ENCODE results near the gene TANC1. TPM values are rescaled to one million over a fixed set of nuclear protein-coding genes. Genes with fewer than 3 reads are reported as not detected.

TANC1 gene
- total RNA-seq, 1 experiment from 2014 or later: 12.4 TPM

DNA sequence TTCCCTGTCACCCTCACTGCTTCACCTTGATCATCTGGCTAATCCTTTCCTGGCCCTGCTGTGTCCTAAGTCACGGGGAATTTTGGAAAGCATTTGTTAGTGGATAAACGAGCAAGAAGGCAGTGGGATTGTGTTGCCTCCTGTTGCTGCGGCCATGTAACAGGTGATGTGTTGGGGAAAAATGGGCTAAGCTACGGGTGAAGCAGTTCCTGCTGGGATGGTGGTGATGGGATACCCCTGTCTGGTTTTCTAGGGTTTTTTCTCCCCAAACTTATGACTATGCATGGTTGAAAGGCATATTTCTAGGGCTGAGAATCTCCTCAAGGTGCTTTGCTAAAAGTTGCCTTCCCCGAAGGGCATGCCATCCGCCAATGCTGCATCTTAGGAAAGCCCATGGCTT is 249.9 kb downstream of the TANC1 start:
- DNase-seq (ENCODE audit: low read depth): no peak

DNA sequence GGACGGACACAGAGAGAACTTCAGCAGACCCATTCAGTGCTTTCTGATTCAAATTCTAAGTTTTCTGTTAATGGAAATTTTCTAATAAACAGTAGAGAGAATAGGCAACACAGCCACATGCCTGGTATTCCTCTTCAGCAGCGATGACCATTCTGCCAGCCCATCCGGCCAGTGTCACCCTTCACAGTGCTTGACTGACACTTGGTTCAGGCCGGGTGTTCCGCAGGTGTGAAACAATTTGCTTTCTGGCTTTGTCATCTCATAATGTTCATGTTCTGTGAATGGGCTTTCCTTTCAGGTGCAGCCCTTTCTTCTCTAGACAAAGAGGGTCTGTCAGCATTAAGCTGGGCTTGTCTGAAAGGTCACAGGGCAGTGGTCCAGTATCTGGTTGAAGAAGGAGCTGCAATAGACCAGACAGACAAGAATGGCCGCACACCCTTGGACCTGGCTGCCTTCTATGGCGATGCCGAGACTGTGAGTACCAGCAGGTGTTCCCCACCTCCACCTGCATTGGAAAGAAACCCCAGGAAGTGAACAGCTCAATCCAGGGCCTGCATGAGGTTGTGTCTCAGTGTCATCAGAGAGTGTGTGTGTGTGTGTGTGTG is 251.1 kb downstream of the TANC1 start:
- no peak for DNase-seq (ENCODE audit: low read depth)

DNA sequence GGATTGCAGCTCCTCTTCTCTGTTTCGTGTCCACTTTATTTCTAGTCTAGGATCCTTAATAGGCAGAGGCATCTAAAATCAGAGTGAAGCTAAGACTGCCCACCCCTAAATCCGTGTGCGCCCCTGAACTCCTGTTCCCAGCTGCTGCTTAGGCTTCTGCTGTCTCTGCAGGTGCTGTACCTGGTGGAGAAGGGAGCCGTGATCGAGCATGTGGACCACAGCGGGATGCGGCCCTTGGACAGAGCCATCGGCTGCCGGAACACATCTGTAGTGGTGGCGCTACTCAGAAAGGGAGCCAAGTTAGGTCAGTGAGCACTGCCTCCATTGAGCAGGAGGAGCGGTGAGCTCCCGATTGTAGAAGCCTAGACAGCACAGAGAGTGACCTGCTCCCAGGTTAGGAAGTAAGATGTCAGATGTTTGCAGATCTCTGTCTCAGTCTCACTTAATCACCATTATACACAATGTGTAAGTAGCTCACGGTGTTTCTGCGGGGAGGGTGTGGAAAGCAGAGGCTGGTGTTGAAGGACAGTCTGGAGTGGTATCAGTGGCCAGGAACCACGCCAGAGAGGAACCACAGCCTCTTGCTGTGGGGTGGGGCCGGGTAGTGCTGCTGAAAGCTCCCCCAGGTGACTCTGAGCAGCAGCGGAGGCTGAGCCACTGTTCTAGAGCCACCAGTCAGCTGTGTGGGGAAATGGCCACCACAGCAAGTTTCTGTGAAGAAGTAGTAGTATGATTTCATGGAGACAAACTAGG is 255.8 kb downstream of the TANC1 start:
- no peak for DNase-seq (ENCODE audit: low read depth)

DNA sequence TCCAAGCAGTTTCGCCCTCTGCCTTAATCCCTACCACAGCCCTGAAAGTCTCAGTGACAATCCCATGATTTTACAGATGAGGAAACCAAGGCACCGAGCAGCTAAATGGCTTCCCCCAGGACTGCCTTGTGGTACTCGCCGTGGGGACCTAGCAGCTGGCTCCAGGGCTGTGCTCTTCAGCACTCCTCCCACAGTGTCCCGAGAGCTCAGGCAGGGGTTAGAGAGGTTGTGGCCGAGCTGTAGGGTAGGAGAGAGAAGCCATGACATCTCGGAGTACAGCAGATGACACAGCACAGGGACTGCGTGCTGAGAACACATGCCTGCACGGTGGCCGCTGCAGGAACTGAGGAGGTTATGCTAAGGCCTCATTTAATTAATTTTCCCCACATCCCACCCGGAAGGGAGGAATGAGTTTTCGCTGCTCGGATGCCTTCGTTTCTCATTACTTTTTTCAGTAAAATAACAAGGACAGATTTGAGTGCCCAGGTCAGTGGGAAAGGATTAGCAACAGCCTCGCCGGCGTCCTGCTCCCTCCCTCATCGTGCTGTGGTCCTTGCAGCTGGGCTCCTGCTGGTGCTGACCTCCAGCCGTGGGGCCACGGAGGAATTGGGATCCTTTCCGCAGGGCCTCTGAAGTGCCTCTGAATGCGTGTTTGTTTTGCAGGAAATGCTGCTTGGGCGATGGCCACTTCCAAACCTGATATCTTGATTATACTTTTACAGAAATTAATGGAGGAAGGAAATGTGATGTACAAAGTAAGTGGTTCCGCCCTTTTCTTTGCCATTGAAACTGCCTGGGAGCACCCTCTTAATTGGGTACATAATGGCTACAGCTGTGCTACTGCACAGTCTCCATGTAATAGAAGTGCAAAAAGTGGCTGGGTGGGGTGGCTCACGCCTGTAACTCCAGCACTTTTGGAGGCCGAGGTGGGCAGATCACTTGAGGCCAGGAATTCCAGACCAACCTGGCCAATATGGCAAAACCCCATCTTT is 256.9 kb downstream of the TANC1 start:
- DNase-seq (ENCODE audit: low read depth): no peak

DNA sequence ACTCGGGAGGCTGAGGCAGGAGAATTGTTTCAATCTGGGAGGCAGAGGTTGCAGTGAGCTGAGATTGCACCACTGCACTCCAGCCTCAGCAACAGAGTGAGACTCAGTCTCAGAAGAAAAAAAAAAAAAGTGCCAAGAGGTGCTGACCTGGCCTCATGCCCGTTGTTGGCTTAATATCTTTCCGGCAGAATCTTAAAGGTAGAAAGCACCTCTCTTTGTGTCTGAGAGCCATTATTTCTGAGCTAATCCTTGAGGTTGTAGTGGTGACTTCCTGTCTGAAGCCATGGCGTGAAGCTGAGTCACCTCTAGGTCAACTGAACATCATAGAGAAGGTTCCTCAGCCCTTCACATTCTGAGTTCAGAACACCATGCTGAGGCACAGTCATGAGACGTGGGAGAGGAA is 257.6 kb downstream of the TANC1 start:
- DNase-seq (ENCODE audit: low read depth): peak; percentile 36

DNA sequence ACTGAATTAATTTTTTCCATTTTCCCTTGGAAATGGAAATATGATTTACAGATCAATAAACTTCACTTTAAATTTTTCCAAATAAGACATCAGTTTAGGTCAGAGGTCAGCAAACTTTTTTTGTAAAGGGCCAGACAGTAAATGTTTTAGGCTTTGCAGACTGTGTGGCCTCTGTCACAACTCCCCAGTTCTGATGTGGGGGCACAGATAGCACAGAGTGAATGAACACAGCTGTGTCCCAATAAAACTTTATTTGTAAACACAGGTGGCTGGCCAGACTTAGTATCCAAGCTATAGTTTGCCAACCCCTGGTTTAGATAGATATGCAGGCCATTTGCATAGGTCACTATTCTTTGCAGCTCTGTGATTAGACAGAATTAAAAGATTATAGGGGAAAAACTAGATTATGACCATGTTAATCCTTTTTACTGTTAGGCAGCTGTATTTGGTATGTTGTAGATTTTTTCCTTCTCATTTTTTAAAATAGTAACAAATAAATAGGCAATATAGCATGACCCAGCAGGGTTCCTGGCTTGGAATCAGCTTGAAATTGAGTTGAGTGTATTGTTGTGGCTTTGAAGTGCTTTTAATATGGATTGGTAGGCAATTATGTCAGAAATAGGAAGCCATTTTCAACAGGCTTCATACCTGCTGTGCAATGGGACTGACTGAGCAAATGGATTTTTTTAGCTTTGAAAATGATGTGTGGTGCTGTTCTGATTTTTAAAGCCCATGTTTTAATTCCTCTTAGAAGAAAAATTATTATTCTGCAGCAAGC is 258.4 kb downstream of the TANC1 start:
- no peak for DNase-seq (ENCODE audit: low read depth)

DNA sequence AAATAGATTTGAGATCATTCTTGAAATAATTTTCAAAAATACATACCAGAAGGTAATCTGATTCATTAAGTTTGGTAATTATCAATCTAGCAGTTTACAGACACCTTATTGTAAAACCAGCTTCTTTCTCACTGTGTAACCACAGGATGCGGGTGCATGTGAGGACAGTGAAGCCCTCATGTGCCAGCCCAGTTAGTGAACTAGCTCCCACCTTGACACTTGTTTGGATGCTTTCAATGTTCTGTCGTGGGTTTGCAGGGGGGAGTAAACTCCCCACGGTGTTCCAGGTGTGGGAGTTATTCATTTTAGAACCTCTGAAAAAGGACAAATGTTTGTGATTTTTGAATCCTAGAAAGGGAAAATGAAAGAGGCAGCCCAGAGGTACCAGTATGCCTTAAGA is 259.0 kb downstream of the TANC1 start:
- no peak for DNase-seq (ENCODE audit: low read depth)

DNA sequence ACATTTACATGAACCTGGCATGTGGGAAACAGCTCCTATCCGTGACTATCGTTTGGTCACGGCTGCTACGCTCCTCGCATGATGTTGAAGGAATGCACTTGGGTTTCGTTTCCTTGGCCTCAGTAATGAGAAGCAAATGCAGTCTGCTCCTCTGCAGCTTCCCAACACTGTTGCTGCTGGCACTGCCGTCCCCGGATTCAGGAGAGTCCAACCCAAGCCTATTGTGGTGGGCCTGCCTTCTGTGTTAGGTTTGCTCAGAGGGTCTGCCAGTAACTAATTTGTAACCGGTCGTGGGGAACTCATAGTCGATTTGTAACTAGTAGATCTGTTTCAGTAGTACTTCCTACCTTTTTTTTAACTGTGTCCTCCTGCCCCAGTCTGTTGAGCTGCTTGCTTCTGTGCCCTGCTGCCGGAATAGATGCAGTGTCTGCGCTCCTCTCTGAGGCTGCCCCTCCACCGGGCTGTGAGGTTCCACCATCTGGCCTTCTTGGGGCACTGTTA is 259.7 kb downstream of the TANC1 start:
- no peak for DNase-seq (ENCODE audit: low read depth)

DNA sequence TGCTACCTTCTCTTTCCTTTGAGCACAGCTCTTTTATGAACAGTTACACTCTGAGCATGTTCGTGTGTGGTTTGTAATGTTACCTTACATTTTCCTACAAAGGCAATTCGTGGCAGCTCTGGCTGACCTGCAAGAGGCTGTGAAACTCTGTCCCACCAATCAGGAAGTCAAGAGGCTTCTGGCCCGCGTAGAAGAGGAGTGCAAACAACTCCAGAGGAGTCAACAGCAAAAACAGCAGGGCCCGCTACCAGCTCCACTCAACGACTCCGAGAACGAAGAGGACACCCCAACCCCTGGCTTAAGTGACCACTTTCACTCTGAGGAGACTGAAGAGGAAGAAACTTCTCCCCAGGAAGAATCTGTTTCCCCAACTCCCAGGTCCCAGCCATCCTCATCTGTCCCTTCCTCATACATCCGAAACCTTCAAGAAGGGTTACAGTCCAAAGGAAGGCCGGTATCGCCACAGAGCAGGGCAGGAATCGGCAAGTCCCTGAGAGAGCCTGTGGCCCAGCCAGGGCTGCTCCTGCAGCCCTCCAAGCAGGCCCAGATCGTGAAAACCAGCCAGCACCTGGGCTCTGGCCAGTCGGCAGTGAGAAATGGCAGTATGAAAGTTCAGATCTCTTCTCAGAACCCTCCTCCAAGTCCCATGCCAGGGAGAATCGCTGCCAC is 261.2 kb downstream of the TANC1 start:
- DNase-seq (ENCODE audit: low read depth): no peak

DNA sequence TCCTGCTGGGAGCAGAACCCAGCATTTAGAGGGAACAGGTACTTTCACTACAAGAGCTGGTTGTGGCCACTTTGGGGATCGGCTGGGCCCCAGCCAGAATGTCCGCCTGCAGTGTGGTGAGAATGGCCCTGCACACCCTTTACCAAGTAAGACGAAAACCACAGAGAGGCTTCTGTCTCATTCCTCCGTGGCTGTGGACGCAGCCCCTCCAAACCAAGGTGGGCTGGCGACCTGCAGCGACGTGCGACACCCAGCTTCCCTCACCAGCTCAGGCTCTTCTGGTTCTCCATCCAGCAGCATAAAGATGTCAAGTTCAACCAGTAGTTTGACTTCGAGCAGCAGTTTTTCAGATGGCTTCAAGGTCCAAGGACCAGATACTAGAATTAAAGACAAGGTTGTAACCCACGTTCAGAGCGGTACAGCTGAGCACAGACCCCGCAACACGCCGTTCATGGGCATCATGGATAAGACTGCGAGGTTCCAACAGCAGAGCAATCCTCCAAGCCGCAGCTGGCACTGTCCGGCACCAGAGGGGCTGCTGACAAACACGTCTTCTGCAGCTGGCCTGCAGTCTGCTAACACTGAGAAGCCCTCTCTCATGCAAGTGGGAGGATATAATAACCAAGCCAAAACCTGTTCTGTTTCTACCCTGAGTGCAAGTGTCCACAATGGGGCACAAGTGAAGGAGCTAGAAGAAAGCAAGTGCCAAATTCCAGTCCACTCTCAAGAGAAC is 261.9 kb downstream of the TANC1 start:
- no peak for DNase-seq (ENCODE audit: low read depth)

DNA sequence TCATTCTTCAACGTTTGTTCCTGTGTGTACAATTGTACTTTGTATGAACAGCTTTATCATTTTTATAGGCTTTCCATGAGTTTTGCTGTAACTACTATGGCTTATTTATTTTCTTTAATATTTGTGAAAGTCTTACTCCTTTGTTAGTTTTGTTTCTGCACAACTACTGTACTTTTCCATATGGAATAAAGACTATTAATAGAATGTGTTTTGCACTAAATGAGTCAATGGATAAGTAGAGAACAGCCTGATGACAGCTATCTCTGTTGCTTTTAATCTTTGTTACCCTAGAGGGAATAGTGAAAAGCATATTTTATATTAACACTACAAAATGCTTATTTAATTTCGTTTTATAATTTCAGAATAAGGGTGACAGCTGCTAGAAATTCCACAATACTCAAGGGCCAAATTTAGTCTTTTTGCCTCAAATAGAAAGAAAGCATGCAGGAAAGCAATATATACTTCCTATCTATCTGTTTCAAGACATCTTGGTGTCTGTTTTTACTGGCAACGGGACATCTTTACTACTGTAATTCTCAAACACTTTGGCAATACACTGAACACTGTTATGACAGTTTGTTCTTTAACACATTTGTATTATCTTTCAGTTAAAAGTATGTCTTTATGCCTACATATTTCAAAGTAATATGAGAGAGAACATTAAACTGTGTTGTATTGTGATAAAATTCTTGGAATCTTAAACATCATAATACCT is 264.2 kb downstream of the TANC1 start:
- DNase-seq (ENCODE audit: low read depth): peak; percentile 24

DNA sequence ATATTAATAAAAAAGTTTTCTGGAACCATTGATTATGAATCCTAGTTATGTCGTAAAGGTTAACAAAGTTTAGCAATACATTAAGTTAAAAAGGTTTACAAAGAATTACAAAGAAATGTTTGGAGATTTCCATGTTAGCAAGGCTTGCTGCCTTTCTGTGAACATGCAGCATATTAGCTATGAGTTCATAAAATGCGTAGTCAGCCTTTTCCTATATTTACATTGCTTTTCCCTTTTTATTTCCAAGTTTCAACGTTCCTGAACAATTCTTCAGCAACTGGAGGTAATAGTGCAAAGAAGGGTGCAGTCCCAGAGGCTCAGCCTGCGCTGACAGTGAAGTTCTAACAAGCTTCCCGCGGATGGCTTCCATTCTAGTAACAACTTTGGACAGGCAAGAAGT is 266.4 kb downstream of the TANC1 start:
- no peak for DNase-seq (ENCODE audit: low read depth)

DNA sequence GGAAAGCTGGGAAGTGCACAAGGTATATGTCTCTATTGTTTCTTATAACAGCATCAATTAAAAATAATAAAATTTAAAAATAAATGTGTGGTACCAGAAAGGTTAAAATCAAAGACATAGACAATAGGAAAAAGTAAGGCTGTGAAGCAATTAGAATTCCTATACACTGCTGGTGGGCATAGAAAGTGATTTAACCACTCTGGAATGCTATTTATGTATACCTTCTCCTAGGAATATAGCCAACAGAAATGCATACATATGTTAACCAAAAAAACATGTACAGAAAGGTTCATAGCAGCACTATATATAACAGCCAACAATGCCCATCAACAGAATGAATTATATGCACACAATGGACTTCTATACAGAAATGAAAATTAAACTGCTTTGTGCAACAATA is 275.1 kb downstream of the TANC1 start:
- no peak for DNase-seq (ENCODE audit: low read depth)

DNA sequence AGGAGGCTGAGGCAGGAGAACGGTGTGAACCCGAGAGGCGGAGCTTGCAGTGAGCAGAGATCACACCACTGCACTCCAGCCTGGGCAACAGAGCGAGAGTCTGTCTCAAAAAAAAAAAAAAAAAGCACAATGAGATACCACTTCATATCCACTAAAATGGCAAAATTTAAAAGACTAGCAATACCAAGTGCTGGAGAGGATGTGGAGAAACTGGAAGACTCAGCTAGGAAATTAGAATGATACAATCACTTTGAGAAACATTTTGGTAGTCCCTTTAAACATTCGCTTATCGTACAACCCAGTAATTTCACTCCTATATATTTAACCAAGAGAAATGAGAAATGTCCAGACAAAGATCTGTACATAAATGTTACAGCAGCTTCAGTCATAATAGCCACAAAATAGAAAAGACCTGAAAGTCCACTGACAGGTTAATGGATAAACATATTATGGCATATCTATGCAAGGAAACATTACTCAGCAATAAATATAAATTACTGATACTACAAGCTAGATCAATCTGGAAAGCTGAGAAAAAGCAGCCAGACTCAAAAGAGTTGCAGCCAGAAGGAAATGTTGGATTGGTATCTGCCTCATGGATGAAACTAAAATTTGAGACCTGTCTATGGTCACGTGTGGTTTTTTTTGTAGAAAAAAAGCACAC is 278.0 kb downstream of the TANC1 start:
- no peak for DNase-seq (ENCODE audit: low read depth)

DNA sequence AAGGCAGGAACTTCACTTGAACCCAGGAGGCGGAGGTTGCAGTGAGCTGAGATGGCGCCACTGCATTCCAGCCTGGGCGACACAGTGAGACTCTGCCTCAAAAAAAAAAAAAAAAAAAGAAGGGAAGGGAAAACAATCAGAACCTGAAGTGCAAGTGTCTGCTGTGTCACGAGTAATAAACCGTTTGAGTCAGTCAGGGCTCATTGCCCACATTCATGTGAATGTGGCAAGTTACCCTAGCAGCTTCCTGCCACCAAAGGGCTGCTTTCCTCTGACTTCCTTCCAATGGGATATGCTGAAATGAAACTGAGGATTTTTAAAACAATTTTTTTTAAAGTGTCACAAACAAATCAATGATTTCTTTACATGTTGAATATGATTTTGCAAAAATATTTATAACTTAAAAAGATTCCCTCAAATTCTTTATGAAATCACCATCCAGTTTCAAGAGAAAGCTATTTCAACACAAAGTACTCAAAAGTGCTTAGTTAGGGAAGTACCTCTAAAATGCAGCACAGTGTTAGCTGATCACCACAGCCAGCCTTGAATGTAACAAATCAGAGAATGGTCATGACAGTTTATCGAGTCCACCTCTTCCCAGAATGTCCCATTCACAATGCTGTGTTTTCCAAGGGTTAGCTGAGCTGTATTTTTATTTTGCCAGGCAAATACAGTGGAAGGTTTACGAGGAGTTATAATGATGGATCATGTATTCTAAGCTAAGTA is 281.7 kb downstream of the TANC1 start:
- DNase-seq (ENCODE audit: low read depth): peak; percentile 94

DNA sequence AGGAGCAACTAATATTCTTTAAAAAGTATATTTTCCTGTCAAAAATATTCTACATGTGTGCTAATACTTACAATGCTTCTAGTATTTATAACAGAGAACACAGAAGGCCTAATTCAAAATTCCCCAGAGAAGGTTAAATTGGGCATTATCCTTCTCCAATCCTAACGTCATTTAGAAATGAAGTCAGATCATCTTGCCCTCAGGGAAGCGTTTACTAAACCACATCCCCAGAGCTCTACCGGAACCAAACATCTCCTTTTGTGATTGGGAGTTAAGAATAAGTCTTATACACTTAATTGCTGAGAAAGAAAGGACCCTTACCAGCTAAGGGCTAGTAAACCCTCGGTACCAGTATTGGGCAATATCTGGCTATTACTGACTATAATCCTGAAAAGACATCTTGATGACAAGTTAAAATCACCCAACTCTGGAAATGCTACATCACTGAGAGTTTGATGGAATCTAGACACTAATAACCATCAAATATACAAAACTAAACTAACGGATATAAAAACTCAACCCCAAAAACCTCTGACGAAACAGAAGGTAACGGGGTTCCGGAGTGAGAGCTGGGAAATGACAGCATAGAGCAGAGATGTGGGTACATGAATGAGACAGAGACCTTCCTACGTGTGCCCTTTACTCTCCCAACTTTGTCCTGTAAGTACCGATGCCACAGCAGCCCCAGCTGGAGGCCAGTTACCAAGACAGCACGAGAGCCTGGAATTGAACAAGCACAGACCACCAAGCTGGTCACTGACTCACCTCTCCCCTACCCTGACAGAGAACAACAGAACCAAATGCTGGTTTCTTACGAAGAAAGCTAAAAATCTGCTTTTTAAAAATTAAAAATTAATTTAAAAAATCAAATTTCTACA is 283.1 kb downstream of the TANC1 start:
- no peak for DNase-seq (ENCODE audit: low read depth)

DNA sequence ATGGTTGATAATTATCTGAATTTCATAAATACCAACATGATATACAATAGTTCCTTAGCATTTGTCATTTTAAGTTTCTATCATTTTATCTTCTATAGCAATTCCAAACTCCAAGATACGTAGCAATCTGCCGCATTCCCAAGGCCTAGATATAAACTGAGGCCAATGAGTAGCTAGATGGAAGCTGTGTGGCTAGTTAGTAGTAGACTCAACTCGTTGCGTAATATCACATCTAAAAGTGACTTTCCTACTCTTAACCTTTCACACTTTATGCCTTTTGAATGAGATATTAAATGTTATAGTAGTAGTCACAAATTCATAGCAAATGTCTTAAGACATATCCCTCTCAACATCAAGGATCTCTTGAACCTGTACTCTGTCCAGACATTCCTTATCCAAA is 284.5 kb downstream of the TANC1 start:
- no peak for DNase-seq (ENCODE audit: low read depth)

All from LHCN-M2 (cell line).